ENCODE results near the gene UACA.
"Not testable (repeated sequence)": the region's sequence is repeated elsewhere in the genome, so short reads cannot be mapped to it uniquely, and the experiment has no call there.

Gene UACA

DNA sequence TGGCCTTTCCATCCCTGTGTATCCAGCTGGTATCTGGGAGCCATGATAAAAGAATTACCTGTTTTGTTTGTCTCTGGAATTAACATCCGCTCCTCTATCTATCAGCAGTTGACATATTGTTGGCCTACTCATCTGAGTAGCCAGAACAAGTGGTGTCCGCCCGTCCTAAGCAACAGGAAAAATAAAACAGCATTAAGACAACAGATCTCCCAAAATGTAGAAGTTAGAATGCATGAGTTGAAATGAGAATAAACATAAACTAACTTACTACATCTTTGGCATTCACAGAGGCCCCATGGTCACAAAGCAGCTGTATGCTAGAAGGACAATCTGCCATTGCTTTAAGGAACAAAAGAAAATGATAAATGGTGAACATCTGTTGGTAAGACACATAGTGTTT is 75.9 kb downstream of the UACA start:
- Mint-ChIP-seq H3K27ac (no peak overlapping the region), H3K4me1 (no peaks in the 10 kb centered on the region), H3K9me3 (no peaks in the 10 kb centered on the region), H3K36me3 (no peaks in the 10 kb centered on the region), H3K27me3 (no peaks in the 10 kb centered on the region), H3K4me3 (no peak overlapping the region)
- no peak for ATAC-seq

DNA sequence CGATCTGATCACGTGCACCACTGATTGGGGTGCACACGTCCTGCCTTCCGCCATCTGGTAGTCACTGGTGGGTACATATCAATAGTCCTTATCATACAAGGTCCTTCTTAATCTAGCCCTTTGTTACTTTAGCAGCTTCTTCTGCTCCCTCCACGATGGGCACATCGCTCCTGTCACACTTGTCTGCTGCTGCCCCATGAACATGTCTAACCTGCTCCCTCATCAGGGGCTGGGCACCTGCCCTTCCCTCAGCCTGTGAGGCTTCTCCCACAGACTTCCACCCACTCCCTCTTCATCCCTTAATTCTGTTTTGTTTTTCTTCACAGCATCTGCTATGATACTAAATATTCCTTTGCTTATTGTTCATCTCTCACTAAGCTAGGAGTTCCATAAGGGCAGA is 82.5 kb downstream of the UACA start:
- no peak for ATAC-seq
- Mint-ChIP-seq H3K4me1 (peaks cover 7% of the 10 kb centered on the region), H3K36me3 (no peaks in the 10 kb centered on the region), H3K27ac (no peak overlapping the region), H3K9me3 (no peaks in the 10 kb centered on the region), H3K4me3 (no peak overlapping the region), H3K27me3 (peaks cover 18% of the 10 kb centered on the region)

DNA sequence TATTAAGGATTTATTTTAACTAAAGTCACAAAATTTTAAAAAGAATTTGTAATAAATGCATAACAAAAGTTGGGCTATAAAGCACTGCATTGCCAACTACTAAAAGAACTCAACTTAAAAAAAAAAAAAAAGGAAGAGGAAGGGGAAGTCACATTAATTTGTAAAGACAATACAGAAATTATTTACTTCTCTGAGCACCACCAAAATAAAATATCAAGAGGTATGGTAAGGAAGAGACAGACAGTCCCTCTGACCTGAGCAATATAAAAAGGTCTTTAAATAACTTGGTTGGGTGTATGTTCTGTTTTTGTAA is 83.5 kb downstream of the UACA start:
- no peaks in the 10 kb centered on the region for H3K36me3 Mint-ChIP-seq
- H3K4me3 Mint-ChIP-seq, result no peak overlapping the region
- H3K4me1 Mint-ChIP-seq, result peaks cover 7% of the 10 kb centered on the region
- H3K27ac Mint-ChIP-seq, result no peak overlapping the region
- H3K27me3 Mint-ChIP-seq, result peaks cover 18% of the 10 kb centered on the region
- ATAC-seq, result no peak
- no peaks in the 10 kb centered on the region for H3K9me3 Mint-ChIP-seq

DNA sequence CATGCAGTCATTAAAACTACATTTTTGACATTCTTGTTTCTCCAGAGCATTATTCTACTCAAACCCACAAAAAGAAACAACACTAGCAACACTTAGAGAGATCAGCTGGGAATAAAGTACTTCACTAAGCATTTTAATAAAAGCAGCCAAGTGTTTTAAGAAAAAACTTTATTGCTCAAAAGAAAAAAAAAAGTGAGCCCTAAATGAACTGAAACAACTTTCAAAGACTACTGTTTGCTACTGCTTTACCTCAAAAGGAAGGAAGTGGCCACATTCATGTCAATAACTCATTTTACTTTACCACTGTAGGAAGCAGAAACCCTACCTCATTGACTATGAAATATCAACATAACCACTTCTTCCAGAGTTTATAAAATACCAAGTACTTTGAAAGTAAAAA is 91.3 kb downstream of the UACA start:
- no peak for ATAC-seq
- no peaks in the 10 kb centered on the region for H3K36me3 Mint-ChIP-seq
- peaks cover 9% of the 10 kb centered on the region for H3K27me3 Mint-ChIP-seq
- H3K4me3 Mint-ChIP-seq, result no peak overlapping the region
- no peak overlapping the region for H3K27ac Mint-ChIP-seq
- peaks cover 8% of the 10 kb centered on the region for H3K4me1 Mint-ChIP-seq
- H3K9me3 Mint-ChIP-seq, result no peaks in the 10 kb centered on the region

DNA sequence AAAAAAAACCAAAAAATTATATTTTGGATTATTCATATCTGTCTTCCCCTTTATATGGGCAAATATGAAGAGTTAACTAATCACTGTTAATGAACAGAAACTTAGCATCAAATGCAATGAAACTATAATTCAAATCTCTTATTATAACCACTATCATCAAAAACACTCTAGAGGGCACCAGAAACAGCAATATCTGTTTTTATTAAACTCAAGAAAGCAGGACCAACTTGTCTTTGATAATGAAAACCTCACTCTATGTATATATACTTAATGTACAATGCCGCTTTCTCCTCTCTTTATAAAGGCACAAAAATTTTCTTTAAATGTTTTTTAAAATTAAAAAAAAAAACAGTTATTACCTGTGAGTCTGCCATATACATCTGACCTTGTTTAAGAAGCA is 92.7 kb downstream of the UACA start:
- Mint-ChIP-seq H3K27me3 (peaks cover 9% of the 10 kb centered on the region), H3K4me1 (peaks cover 8% of the 10 kb centered on the region), H3K27ac (no peak overlapping the region), H3K4me3 (no peak overlapping the region), H3K36me3 (no peaks in the 10 kb centered on the region), H3K9me3 (no peaks in the 10 kb centered on the region)
- ATAC-seq, result no peak

DNA sequence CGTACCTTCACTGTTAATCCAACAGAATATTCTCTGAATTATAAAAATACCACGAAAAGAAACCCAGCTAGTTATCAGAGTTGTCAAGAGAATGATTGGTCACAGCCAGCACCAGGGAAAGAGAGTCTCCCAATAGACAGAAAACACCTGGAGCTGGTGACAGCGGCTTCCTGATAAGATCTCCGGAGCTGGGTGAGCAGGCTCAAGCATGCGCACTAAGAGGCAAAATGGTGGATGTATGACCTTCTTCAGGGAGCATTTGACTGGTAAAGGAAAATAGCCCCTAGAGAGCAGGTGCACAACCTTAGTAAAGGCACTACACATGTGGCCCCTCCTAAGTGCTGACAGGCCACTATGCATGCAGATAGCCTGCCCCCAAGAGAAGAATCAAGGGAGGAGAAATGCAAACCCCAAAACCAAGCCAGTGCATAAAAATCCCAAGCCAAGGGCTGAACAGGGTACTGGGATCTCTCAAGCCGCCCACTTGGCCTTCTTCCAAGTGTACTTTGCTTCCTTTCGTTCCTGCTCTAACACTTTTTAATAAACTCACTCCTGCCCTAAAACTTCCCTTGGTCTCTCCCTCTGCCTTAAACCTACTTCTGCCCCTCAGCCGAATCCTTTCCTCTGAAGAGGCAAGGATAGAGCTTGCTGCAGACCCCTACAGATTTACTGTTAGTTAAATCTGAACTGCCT is 93.2 kb downstream of the UACA start:
- Mint-ChIP-seq H3K27me3 (peaks cover 9% of the 10 kb centered on the region), H3K9me3 (no peaks in the 10 kb centered on the region), H3K36me3 (no peaks in the 10 kb centered on the region), H3K4me3 (no peak overlapping the region), H3K4me1 (peaks cover 8% of the 10 kb centered on the region), H3K27ac (no peak overlapping the region)
- no peak for ATAC-seq

DNA sequence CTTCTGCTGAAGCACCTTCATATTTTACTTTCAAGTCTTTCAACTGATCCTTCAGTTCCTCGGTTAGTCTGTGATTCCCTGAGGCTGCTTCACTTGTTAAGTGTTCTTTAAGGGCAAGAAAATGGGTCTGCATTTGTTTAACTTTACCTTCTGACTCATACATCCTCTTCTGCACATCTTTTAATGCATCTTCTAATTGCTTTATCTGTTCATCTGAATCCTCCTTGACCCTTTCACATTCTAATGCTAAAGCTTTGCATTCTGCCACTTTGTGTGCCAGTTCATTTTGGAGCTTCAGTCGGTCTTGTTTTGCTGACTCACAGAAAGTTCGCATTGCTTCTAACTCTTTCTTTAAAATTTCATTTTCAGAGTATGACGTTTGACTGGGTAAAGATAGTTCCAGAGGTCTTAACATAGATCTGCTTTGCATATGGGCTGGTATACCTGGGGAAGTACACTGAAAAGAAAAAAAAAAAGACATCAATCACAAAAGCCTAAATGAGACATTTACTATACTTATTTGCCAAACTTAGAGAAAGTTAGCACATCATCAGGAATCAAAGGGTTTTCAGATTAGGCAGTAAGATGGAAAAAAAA is 94.3 kb downstream of the UACA start:
- no peak overlapping the region for H3K27ac Mint-ChIP-seq
- no peaks in the 10 kb centered on the region for H3K36me3 Mint-ChIP-seq
- no peak for ATAC-seq
- H3K9me3 Mint-ChIP-seq, result no peaks in the 10 kb centered on the region
- H3K27me3 Mint-ChIP-seq, result peaks cover 9% of the 10 kb centered on the region
- peaks cover 8% of the 10 kb centered on the region for H3K4me1 Mint-ChIP-seq
- H3K4me3 Mint-ChIP-seq, result no peak overlapping the region

DNA sequence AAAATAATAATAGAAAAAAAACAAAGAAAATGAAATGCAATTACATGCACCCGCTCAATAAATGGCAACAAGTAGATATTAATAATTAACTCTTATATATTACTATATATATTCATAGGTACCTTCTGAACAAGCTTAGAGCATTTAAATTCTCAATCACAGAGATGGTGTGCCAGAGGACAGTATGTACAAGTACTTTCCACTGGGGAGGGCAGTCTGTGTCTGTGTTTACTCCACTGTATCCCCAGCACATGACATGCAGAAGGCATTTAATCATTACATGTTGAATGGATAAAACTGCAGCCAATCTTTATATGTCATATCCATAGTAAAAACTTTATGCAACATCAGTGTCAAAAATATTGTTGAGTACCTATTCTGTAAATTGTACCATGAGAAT is 97.8 kb downstream of the UACA start:
- no peak for ATAC-seq
- peaks cover 7% of the 10 kb centered on the region for H3K27me3 Mint-ChIP-seq
- no peaks in the 10 kb centered on the region for H3K36me3 Mint-ChIP-seq
- no peaks in the 10 kb centered on the region for H3K9me3 Mint-ChIP-seq
- no peak overlapping the region for H3K27ac Mint-ChIP-seq
- peaks cover 5% of the 10 kb centered on the region for H3K4me1 Mint-ChIP-seq
- no peak overlapping the region for H3K4me3 Mint-ChIP-seq

DNA sequence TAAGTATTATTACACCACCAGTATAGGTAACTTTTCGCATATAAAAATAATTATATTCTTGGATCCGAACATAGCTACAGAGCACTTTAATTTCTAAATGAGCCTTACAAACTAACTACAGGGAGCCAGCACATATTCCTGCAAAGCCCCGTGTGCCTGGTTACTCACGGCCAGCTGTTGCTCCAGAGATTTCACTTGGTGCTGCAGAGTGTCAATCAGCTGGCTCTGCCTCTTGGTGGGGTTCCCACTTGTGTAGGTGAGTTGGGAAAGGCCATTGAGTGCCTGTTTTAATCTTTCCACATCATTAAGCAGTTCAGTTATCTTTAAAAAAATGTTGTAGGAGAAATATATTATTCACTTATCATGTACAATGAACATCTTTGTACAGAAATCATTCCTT is 98.9 kb downstream of the UACA start:
- Mint-ChIP-seq H3K36me3 (no peaks in the 10 kb centered on the region), H3K27ac (no peak overlapping the region), H3K9me3 (no peaks in the 10 kb centered on the region), H3K27me3 (no peaks in the 10 kb centered on the region), H3K4me1 (peaks cover 5% of the 10 kb centered on the region), H3K4me3 (no peak overlapping the region)
- ATAC-seq, result no peak

DNA sequence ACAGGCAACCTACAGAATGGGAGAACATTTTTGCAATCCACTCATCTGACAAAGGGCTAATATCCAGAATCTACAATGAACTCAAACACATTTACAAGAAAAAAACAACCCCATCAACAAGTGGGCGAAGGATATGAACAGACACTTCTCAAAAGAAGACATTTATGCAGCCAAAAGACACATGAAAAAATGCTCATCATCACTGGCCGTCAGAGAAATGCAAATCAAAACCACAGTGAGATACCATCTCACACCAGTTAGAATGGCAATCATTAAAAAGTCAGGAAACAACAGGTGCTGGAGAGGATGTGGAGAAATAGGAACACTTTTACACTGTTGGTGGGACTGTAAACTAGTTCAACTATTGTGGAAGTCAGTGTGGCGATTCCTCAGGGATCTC is 100.3 kb downstream of the UACA start:
- ATAC-seq, result not testable (repeated sequence)

DNA sequence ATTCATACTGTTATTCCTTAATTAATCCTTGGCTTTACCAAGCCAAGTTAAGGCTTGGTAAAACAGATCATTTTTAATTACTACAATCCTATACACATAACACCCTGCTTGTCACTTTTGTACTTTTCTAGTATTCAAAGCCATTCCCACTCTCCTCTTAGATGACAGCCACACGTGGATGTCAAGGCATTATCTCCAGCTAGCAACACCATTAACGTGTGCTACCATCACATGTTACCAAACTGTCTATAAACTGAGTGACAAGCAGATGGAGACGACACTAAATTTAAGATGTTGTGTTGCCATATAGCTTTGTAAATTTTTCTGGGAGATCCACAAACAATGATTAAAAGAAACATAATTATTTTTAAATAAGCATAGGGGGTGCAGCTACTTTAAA is 103.7 kb downstream of the UACA start:
- H3K4me1 Mint-ChIP-seq, result peaks cover 5% of the 10 kb centered on the region
- no peak overlapping the region for H3K4me3 Mint-ChIP-seq
- H3K27ac Mint-ChIP-seq, result no peak overlapping the region
- no peaks in the 10 kb centered on the region for H3K9me3 Mint-ChIP-seq
- no peaks in the 10 kb centered on the region for H3K36me3 Mint-ChIP-seq
- no peak for ATAC-seq
- no peaks in the 10 kb centered on the region for H3K27me3 Mint-ChIP-seq

More for the DNA sequence above, 100.3 kb downstream of the UACA start:
- not testable (repeated sequence) for H3K36me3 Mint-ChIP-seq, H3K27me3 Mint-ChIP-seq, H3K27ac Mint-ChIP-seq, H3K4me3 Mint-ChIP-seq, H3K4me1 Mint-ChIP-seq, H3K9me3 Mint-ChIP-seq

DNA sequence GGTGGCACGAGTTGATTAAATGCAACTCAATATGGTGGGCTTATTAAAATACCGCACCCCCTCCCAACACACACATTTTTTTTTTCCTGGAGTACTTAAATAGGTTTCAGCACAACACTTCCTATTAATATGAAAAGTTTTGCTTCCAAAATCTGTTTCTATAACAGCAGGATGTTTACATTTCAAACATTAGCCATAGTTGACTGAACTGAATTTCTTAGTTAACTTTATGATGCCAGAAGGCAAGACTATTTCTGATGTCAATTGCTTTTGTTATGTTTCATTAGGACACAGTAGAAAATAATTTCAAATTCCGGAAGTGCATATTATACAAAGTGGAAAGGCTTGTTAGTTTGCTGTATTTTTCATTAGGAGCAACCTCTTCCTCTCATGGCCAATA is 104.7 kb downstream of the UACA start:
- Mint-ChIP-seq H3K27ac (no peak overlapping the region), H3K4me3 (no peak overlapping the region), H3K27me3 (no peaks in the 10 kb centered on the region), H3K36me3 (no peaks in the 10 kb centered on the region), H3K4me1 (peaks cover 5% of the 10 kb centered on the region), H3K9me3 (no peaks in the 10 kb centered on the region)
- ATAC-seq, result no peak

DNA sequence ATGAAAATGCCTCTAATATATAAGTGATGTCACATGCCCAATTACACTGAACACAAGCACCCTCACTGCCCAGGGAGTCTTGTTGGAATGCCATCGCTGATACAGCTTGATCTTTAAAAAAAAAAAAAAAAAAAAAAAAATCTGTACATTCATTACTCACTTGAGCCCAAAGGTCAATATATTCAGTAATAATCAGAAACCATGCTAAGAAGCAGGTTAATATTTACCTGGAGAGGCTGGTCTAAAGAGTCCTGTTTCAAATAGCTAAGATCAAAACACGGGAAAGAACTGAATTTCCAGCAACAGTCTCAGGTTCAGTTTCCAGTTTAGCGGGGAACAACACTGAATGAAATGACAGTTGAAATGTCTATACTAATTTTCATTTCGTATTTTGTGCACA is 109.9 kb downstream of the UACA start:
- ATAC-seq, result no peak
- no peaks in the 10 kb centered on the region for H3K4me1 Mint-ChIP-seq
- H3K4me3 Mint-ChIP-seq, result no peak overlapping the region
- H3K9me3 Mint-ChIP-seq, result no peaks in the 10 kb centered on the region
- no peaks in the 10 kb centered on the region for H3K27me3 Mint-ChIP-seq
- no peak overlapping the region for H3K27ac Mint-ChIP-seq
- no peaks in the 10 kb centered on the region for H3K36me3 Mint-ChIP-seq

DNA sequence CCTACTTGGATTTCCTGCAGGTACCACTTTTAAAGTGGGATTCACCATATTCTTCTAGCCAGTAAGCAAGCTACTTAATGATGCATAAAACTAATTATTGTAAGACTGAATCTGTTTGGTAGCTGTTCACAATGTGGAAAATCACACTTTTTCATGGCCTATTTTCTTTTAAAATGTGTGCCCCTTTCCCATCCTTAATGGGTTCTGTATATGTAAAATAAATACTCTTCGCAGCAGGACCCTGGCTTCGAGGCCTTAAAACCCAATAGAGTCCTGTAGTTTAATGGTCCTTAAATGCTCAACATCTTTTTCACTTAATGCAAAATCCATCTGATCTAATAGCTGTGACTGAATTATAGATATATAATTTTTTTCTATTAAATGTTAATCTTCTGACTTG is 111.0 kb downstream of the UACA start:
- no peak for ATAC-seq

DNA sequence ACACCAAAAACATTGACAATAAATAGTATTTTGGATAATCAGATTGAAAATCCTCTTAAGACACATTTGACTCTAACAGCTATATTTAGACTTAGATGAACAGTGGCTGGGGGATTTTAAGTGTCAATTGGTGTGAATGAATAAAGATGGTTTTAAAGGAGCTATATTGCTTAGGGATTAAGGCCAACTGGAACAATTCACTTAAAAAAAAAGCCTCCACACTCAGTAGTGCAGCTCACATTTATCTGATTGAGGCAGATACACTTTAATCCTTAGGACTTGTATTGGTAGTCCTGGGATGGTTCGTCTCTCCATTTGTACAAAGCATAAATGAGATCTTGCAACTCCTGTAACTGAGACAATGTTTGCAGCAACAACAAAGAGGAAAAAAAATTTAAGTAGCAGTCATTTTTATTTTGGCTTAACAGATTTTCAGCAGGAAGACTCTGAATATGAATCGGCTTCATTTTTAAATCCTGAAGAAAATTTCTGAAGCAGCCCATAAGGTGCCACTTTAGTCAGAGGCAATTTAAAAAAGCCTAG is 112.0 kb downstream of the UACA start:
- peaks cover 6% of the 10 kb centered on the region for H3K27me3 Mint-ChIP-seq
- ATAC-seq, result no peak
- H3K9me3 Mint-ChIP-seq, result no peaks in the 10 kb centered on the region
- no peak overlapping the region for H3K27ac Mint-ChIP-seq
- no peak overlapping the region for H3K4me3 Mint-ChIP-seq
- H3K4me1 Mint-ChIP-seq, result no peaks in the 10 kb centered on the region
- H3K36me3 Mint-ChIP-seq, result no peaks in the 10 kb centered on the region

More for the DNA sequence above, 111.0 kb downstream of the UACA start:
- Mint-ChIP-seq H3K4me1 (no peaks in the 10 kb centered on the region), H3K27ac (no peak overlapping the region), H3K9me3 (no peaks in the 10 kb centered on the region), H3K4me3 (no peak overlapping the region), H3K27me3 (no peaks in the 10 kb centered on the region), H3K36me3 (no peaks in the 10 kb centered on the region)

DNA sequence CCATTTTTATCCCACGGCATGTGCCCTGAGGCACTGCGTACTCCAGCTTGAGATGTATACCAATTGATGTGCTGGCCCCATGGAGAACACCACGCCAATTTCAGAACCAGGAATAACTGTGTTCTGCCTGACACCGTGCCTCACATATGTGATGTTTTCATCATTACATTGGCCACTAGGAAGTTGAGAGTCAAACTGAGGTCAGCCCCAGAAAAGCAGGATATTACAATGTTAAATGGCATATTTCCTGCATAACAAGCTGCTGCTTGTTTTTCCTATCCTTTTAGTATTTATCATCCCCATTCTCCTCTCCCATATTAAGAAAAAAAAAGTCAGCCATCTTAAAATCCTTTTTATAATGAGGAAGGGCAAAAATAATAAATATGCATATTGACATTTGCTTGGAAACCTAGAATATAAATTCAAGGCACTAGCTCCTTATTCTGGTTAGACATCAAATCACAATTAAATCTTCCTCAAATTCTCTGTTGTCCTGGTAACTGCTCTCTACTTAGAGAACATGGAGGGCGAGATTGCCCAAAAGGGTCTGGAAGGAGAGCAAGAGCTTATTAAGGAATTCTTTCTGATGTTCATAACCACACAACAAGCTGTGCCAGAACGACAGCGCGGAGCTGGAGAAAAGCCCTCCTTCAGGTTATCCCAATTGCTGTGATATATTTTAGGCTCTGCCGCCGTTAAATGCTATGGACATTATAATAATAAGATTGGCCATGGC is 112.6 kb downstream of the UACA start:
- peaks cover 12% of the 10 kb centered on the region for H3K27me3 Mint-ChIP-seq
- no peaks in the 10 kb centered on the region for H3K4me1 Mint-ChIP-seq
- no peak overlapping the region for H3K27ac Mint-ChIP-seq
- ATAC-seq, result no peak
- no peaks in the 10 kb centered on the region for H3K36me3 Mint-ChIP-seq
- no peak overlapping the region for H3K4me3 Mint-ChIP-seq
- H3K9me3 Mint-ChIP-seq, result no peaks in the 10 kb centered on the region

Measured in stimulated activated memory B cell treated with anti-CD40 and anti-IgM and Interleukin-4, amounts not matched to agents 10 μg/mL and 1 μg/mL and 100 μg/mL, for 72 hours (primary cell).